Endothelial cell of umbilical vein (primary cell): ENCODE data around the gene ZNF385D. TPM values are rescaled to one million over a fixed set of nuclear protein-coding genes. Genes with fewer than 3 reads are reported as not detected.

Source experiments
- BruUV-seq: library from RNA; stranded (reverse); fragments of 400-500 nt; replicated peaks from 2 replicates; lab custom pipeline; 2021; lab: Mats Ljungman, UMichigan
- CTCF ChIA-PET: fragments of 300-600, 350-600 bp; sonication (Branson Sonifier 250); formaldehyde crosslinking; loops from one replicate; lab custom pipeline; 2021; ENCODE audit warnings: antibody characterized with exemption, inconsistent platforms; lab: Charles Lee
- POLR2A ChIA-PET: fragments of 300-600, 350-600 bp; sonication (Branson Sonifier 250); formaldehyde crosslinking; loops from one replicate; lab custom pipeline; 2021; ENCODE audit warnings: antibody characterized with exemption, inconsistent platforms; lab: Charles Lee
- DNase-seq: peaks from one replicate; pipeline ENCODE4 v3.0.0-alpha.2; 2011; ENCODE audit warnings: low read depth, low spot score
- FAIRE-seq: peaks from 2 replicates; lab custom pipeline; 2011; peaks lifted over from hg19 to GRCh38; lab: Jason Lieb, UNC
- H2AFZ ChIP-seq: 2 replicates; pipeline ENCODE4 v1.6.0; 2012; ENCODE audit warnings: low read depth, low read length, control low read depth, inconsistent platforms
- H3K27ac ChIP-seq: 2 replicates; pipeline ENCODE4 v1.5.1; 2011; ENCODE audit warnings: low read depth, mild to moderate bottlenecking, control low read depth, low read length, moderate library complexity; ENCODE audit not compliant: insufficient read depth
- H3K27me3 ChIP-seq, 2 experiments: 2 replicates each; pipeline versions ENCODE4 v1.6.0 to v1.6.1; 2011; ENCODE audit warnings: low read length in 2 of 2, mixed read lengths in 1 of 2; ENCODE audit not compliant: control insufficient read depth in 2 of 2, insufficient read depth in 2 of 2
- H3K36me3 ChIP-seq, 2 experiments: 2 replicates in 1 of 2; 3 replicates in 1 of 2; pipeline ENCODE4 v1.5.1; 2011; ENCODE audit warnings: low read length in 2 of 2, mild to moderate bottlenecking in 1 of 2, moderate library complexity in 1 of 2; ENCODE audit not compliant: control insufficient read depth in 2 of 2, insufficient read depth in 2 of 2; ENCODE audit errors: extremely low read depth in 1 of 2
- H3K4me1 ChIP-seq: 3 replicates; pipeline ENCODE4 v1.5.1; 2011; ENCODE audit warnings: mild to moderate bottlenecking, low read length; ENCODE audit not compliant: control insufficient read depth, insufficient read depth; ENCODE audit errors: extremely low read depth
- H3K4me2 ChIP-seq: 2 replicates; pipeline ENCODE4 v1.6.1; 2011; ENCODE audit warnings: low read length, control low read depth, mixed read lengths; ENCODE audit not compliant: insufficient read depth
- H3K4me3 ChIP-seq, 3 experiments: fragments of 200-600 bp in 1 of 3; sonication (generic), shearing (Covaris generic) in 1 of 3; replicated peaks in 1 of 3; 2 replicates each; pipeline ENCODE4 v1.5.1; 2011 to 2016; ENCODE audit warnings: control low read depth in 3 of 3, low read length in 3 of 3, mild to moderate bottlenecking in 2 of 3, inconsistent platforms in 1 of 3, low read depth in 1 of 3, moderate library complexity in 1 of 3; ENCODE audit not compliant: insufficient read depth in 1 of 3
- H3K79me2 ChIP-seq: 2 replicates; pipeline ENCODE4 v1.6.0; 2012; ENCODE audit warnings: low read length, inconsistent platforms; ENCODE audit not compliant: control insufficient read depth, insufficient read depth
- H3K9ac ChIP-seq: replicated peaks from 2 replicates; pipeline ENCODE3; 2011; ENCODE audit warnings: low read length, control low read depth; ENCODE audit not compliant: insufficient read depth; ENCODE audit errors: extremely low read depth
- H3K9me1 ChIP-seq: replicated peaks from 3 replicates; pipeline ENCODE4 v1.6.0; 2011; ENCODE audit warnings: mild to moderate bottlenecking, low read length; ENCODE audit not compliant: control insufficient read depth, insufficient read depth; ENCODE audit errors: extremely low read depth
- H3K9me3 ChIP-seq: replicated peaks from 2 replicates; pipeline ENCODE4 v1.5.1; 2012; ENCODE audit warnings: low read length, inconsistent platforms; ENCODE audit not compliant: control insufficient read depth, insufficient read depth
- H4K20me1 ChIP-seq: replicated peaks from 2 replicates; pipeline ENCODE3; 2011; ENCODE audit warnings: mild to moderate bottlenecking, low read length; ENCODE audit not compliant: control insufficient read depth, insufficient read depth; ENCODE audit errors: extremely low read depth
- FOS ChIP-seq: IDR thresholded peaks from 2 replicates; pipeline ENCODE4 v1.6.1; 2011; ENCODE audit warnings: mild to moderate bottlenecking, low read length, moderate library complexity, borderline replicate concordance; ENCODE audit not compliant: insufficient read depth
- GATA2 ChIP-seq: IDR thresholded peaks from 2 replicates; pipeline ENCODE4 v1.7.0; 2011; ENCODE audit warnings: low read depth, mild to moderate bottlenecking, moderate library complexity, mixed read lengths, low read length; ENCODE audit not compliant: insufficient read length, insufficient read depth
- JUN ChIP-seq: IDR thresholded peaks from 2 replicates; pipeline ENCODE4 v1.6.1; 2011; ENCODE audit warnings: borderline replicate concordance, low read depth; ENCODE audit not compliant: insufficient read length, insufficient read depth
- MYC ChIP-seq: IDR thresholded peaks from one replicate; pipeline ENCODE4 v1.6.1; 2011; ENCODE audit warnings: mild to moderate bottlenecking, low read depth, low read length
- POLR2A ChIP-seq: IDR thresholded peaks from 2 replicates; pipeline ENCODE4 v1.6.1; 2012; ENCODE audit warnings: low read depth, mild to moderate bottlenecking, control low read depth, low read length
- POLR2AphosphoS5 ChIP-seq: IDR thresholded peaks from 2 replicates; pipeline ENCODE4 v1.6.1; 2012; ENCODE audit warnings: low read depth, mild to moderate bottlenecking, control low read depth, low read length, moderate library complexity; ENCODE audit not compliant: insufficient read depth
- dilution Hi-C: fragments of 300-500 bp; cut with MboI; formaldehyde crosslinking; loops from one replicate; pipeline ENCODE4 v1.15.0; 2019; ENCODE audit warnings: low sequenced_read_pairs; ENCODE audit not compliant: extremely low pct_ligation_motif_present
- intact Hi-C: fragments of 100-400 bp; cut with micrococcal nuclease; formaldehyde crosslinking; loops from one replicate; pipeline ENCODE4 v1.10.0; 2022
- polyA plus RNA-seq, 4 experiments: library from polyadenylated mRNA; depleted of rRNA in 3 of 4; stranded (reverse) in 3 of 4; unstranded in 1 of 4; fragments of >200 nt; gene quantifications; 2 replicates each; pipeline versions ENCODE4 v1.2.1 to v1.2.3, GENCODE V29; 2011 to 2012; ENCODE audit warnings: missing spikeins in 1 of 4
- total RNA-seq: library from RNA; stranded (reverse); gene quantifications from 2 replicates; pipeline ENCODE4 v1.2.3, GENCODE V29; 2021
- TF ChIP-seq, protein P1 (sequence below): IDR thresholded peaks from 2 replicates; pipeline ENCODE4 v1.6.1; 2011; ENCODE audit not compliant: insufficient read depth, insufficient read length
- TF ChIP-seq, protein P2 (sequence below), 2 donors: IDR thresholded peaks; 1 replicate in 1 of 2; 2 replicates in 1 of 2; pipeline ENCODE4 v1.5.1; 2011; ENCODE audit warnings: low read length in 2 of 2, mild to moderate bottlenecking in 2 of 2, moderate library complexity in 2 of 2, control low read depth in 1 of 2, inconsistent platforms in 1 of 2, low read depth in 1 of 2; ENCODE audit not compliant: insufficient read depth in 1 of 2; ENCODE audit errors: extremely low read depth in 1 of 2

Gene ZNF385D
- total and polyA plus RNA-seq, 2 donors (not counting 3 experiments of a cell fraction or from before 2014, with no cell fraction given): not detected

DNA sequence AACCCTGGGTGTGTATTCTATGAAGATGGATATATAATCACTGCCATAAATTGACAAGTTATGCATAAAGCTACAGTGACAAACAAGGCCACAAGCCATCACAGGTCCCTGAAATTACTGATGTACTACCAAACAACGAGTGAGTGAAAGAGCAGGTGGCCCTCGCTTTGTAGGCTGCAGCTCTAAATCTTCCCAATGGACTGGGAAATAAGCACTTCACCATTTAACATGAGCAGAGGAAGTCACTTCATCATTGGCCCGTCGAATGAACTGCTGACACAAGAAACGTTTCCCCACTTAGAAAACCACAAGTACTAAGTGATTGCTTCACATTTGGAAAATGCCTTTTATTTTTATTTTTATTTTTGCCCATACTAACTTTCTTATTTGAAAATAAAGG is 218.0 kb downstream of the ZNF385D start:
- POLR2A ChIA-PET: no interaction called here
- H3K27me3 ChIP-seq: no peaks in the 10 kb centered on the region
- no peak for FAIRE-seq
- intact Hi-C loops (no loop called here), dilution Hi-C loops (no loop called here)
- H2AFZ ChIP-seq: no peak overlapping the region
- DNase-seq: no peak
- H3K9me3 ChIP-seq: no peaks in the 10 kb centered on the region
- BruUV-seq: no TSS peak
- CTCF ChIA-PET: no interaction called here
- no peaks in the 10 kb centered on the region for H3K79me2 ChIP-seq
- H3K4me1 ChIP-seq: no peaks in the 10 kb centered on the region
- H3K36me3 ChIP-seq: no peaks in the 10 kb centered on the region
- no peak overlapping the region for H3K9ac ChIP-seq
- TF ChIP-seq JUN (no peak), POLR2AphosphoS5 (no peak), FOS (no peak), GATA2 (no peak), MYC (no peak), POLR2A (no peak)
- TF ChIP-seq, protein P1, sequence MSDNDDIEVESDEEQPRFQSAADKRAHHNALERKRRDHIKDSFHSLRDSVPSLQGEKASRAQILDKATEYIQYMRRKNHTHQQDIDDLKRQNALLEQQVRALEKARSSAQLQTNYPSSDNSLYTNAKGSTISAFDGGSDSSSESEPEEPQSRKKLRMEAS: no peak
- TF ChIP-seq, protein P2, sequence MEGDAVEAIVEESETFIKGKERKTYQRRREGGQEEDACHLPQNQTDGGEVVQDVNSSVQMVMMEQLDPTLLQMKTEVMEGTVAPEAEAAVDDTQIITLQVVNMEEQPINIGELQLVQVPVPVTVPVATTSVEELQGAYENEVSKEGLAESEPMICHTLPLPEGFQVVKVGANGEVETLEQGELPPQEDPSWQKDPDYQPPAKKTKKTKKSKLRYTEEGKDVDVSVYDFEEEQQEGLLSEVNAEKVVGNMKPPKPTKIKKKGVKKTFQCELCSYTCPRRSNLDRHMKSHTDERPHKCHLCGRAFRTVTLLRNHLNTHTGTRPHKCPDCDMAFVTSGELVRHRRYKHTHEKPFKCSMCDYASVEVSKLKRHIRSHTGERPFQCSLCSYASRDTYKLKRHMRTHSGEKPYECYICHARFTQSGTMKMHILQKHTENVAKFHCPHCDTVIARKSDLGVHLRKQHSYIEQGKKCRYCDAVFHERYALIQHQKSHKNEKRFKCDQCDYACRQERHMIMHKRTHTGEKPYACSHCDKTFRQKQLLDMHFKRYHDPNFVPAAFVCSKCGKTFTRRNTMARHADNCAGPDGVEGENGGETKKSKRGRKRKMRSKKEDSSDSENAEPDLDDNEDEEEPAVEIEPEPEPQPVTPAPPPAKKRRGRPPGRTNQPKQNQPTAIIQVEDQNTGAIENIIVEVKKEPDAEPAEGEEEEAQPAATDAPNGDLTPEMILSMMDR (IDR thresholded peaks at IDR 0.05; ENCODE audit: extremely low read depth in 1 of 2, insufficient read depth in 1 of 2, low read depth in 1 of 2, low read length in 2 of 2): no peak
- H3K9me1 ChIP-seq: no peaks in the 10 kb centered on the region
- H4K20me1 ChIP-seq: no peaks in the 10 kb centered on the region
- no peak overlapping the region for H3K27ac ChIP-seq
- no peak overlapping the region for H3K4me2 ChIP-seq
- no peak overlapping the region for H3K4me3 ChIP-seq
